BE2C (cell line): ENCODE measurements around the gene MOGAT2.

Experiments
- DNase-seq: peaks from one replicate; pipeline ENCODE4 v3.0.0-alpha.2; 2020
- H3K27me3 ChIP-seq: fragments of 250-450 bp; sonication (Bioruptor Pico); 2 replicates; pipeline ENCODE4 v1.5.1; 2020; ENCODE audit warnings: mild to moderate bottlenecking
- H3K36me3 ChIP-seq: fragments of 250-450 bp; sonication (Bioruptor Pico); 2 replicates; pipeline ENCODE4 v1.5.1; 2020; ENCODE audit warnings: mild to moderate bottlenecking
- H3K4me1 ChIP-seq: fragments of 250-450 bp; sonication (Bioruptor Pico); 2 replicates; pipeline ENCODE4 v1.5.1; 2020
- H3K4me3 ChIP-seq: 2 replicates; pipeline ENCODE4 v1.5.1; 2011; ENCODE audit warnings: low read depth, low read length
- H3K9me3 ChIP-seq: fragments of 250-450 bp; sonication (Bioruptor Pico); 2 replicates; pipeline ENCODE4 v1.5.1; 2020
- CTCF ChIP-seq: IDR thresholded peaks from 2 replicates; pipeline ENCODE4 v1.5.1; 2012; ENCODE audit warnings: mild to moderate bottlenecking, low read depth, low read length

Gene MOGAT2

GRCh38 chr11:75780888-75781287 lies 63.2 kb downstream of the MOGAT2 start:
- Histone ChIP-seq H3K9me3 (no peaks in the 10 kb centered on the region), H3K27me3 (no peaks in the 10 kb centered on the region), H3K36me3 (no peaks in the 10 kb centered on the region), H3K4me3 (no peak overlapping the region), H3K4me1 (no peaks in the 10 kb centered on the region)
- no peak for TF ChIP-seq CTCF
- no peak for DNase-seq

GRCh38 chr11:75781296-75781695 lies 63.7 kb downstream of the MOGAT2 start:
- Histone ChIP-seq H3K36me3 (no peaks in the 10 kb centered on the region), H3K9me3 (no peaks in the 10 kb centered on the region), H3K4me1 (no peaks in the 10 kb centered on the region), H3K4me3 (no peak overlapping the region), H3K27me3 (no peaks in the 10 kb centered on the region)
- no peak for TF ChIP-seq CTCF
- no peak for DNase-seq

- no peaks in the 10 kb centered on the region for H3K4me1 ChIP-seq
- TF ChIP-seq CTCF: no peak
- H3K4me3 ChIP-seq: no peak overlapping the region
- no peaks in the 10 kb centered on the region for H3K9me3 ChIP-seq
- no peak for DNase-seq
- H3K36me3 ChIP-seq: no peaks in the 10 kb centered on the region
- no peaks in the 10 kb centered on the region for H3K27me3 ChIP-seq
Observed at GRCh38 chr11:75781831-75782230, 64.2 kb downstream of the MOGAT2 start.
